HepG2 (cell line): Measurements from ENCODE around the gene FKBP5. TPM values are rescaled to one million over a fixed set of nuclear protein-coding genes. Genes with fewer than 3 reads are reported as not detected.
A peak's percentile ranks its signal among the peaks of the same experiment; 100 is the strongest.

ENCODE experiments used
- ARNTL ChIP-seq: sonication (generic); formaldehyde crosslinking; IDR thresholded peaks from 2 replicates; pipeline ENCODE4 v1.4.0; 2020; ENCODE audit warnings: mild to moderate bottlenecking, missing genetic modification reagents
- ATF3 ChIP-seq: sonication (generic); formaldehyde crosslinking; IDR thresholded peaks from 2 replicates; pipeline ENCODE4 v1.4.0; 2020; ENCODE audit warnings: missing genetic modification reagents
- CEBPB ChIP-seq: IDR thresholded peaks from 2 replicates; pipeline ENCODE4 v1.6.1; 2011; ENCODE audit warnings: low read depth, low read length, improper control_type of control experiment, borderline replicate concordance
- HMGXB3 ChIP-seq: sonication (generic); formaldehyde crosslinking; IDR thresholded peaks from 2 replicates; pipeline ENCODE4 v1.4.0; 2020; ENCODE audit warnings: missing genetic modification reagents, borderline replicate concordance
- KLF15 ChIP-seq: sonication (generic); formaldehyde crosslinking; IDR thresholded peaks from 2 replicates; pipeline ENCODE4 v1.8.1; 2023; ENCODE audit warnings: borderline replicate concordance, mild to moderate bottlenecking, inconsistent platforms, missing genetic modification reagents, mixed read lengths
- REST ChIP-seq, 2 experiments: IDR thresholded peaks; 2 replicates each; pipeline ENCODE4 v1.6.1; 2011 to 2012; ENCODE audit warnings: low read length in 2 of 2, borderline replicate concordance in 1 of 2, low read depth in 1 of 2, mild to moderate bottlenecking in 1 of 2, moderate library complexity in 1 of 2
- SIX4 ChIP-seq: sonication (generic); formaldehyde crosslinking; IDR thresholded peaks from 2 replicates; pipeline ENCODE4 v1.4.0; 2020; ENCODE audit warnings: missing genetic modification reagents
- SMC3 ChIP-seq: IDR thresholded peaks from 2 replicates; pipeline ENCODE4 v1.6.1; 2011; ENCODE audit warnings: low read length, improper control_type of control experiment
- SP140L ChIP-seq: sonication (generic); formaldehyde crosslinking; IDR thresholded peaks from 2 replicates; pipeline ENCODE4 v1.4.0; 2020; ENCODE audit warnings: missing genetic modification reagents, borderline replicate concordance
- THRA ChIP-seq: sonication (generic); formaldehyde crosslinking; IDR thresholded peaks from 2 replicates; pipeline ENCODE4 v1.4.0; 2020; ENCODE audit warnings: missing genetic modification reagents, borderline replicate concordance
- TRIM22 ChIP-seq: fragments of 450-650 bp; IDR thresholded peaks from 2 replicates; pipeline ENCODE4 v1.6.1; 2017
- WIZ ChIP-seq: sonication (generic); formaldehyde crosslinking; IDR thresholded peaks from 2 replicates; pipeline ENCODE4 v1.5.1; 2020; ENCODE audit warnings: mild to moderate bottlenecking, missing genetic modification reagents
- ZNF256 ChIP-seq: sonication (generic); formaldehyde crosslinking; conservative IDR thresholded peaks from 2 replicates; pipeline ENCODE4 v1.4.0; 2020; ENCODE audit warnings: missing genetic modification reagents
- ZNF331 ChIP-seq: sonication (generic); formaldehyde crosslinking; IDR thresholded peaks from 2 replicates; pipeline ENCODE4 v1.4.0; 2020; ENCODE audit warnings: missing genetic modification reagents
- ZNF891 ChIP-seq: sonication (generic); formaldehyde crosslinking; IDR thresholded peaks from 2 replicates; pipeline ENCODE4 v1.5.0; 2020; ENCODE audit warnings: mild to moderate bottlenecking, missing genetic modification reagents
- polyA plus RNA-seq, 8 experiments: library from polyadenylated mRNA; depleted of rRNA in 3 of 8; stranded (reverse) in 7 of 8; unstranded in 1 of 8; fragments of >200 nt; fragmentation: Illumina TruSeq in 4 of 8; extraction: Trizol in 4 of 8; gene quantifications; 2 replicates each; pipeline versions ENCODE4 v1.2.1 to v1.2.3, GENCODE V29; 2011 to 2016; ENCODE audit warnings: low read depth in 4 of 8, missing spikeins in 1 of 8, mixed read lengths in 1 of 8; ENCODE audit not compliant: insufficient read depth in 1 of 8
- total RNA-seq, 5 experiments: library from RNA; depleted of rRNA; stranded (reverse); fragments of >200 nt; fragmentation: Illumina TruSeq; extraction: Trizol; gene quantifications; 2 replicates each; pipeline ENCODE4 v1.2.3, GENCODE V29; 2016; ENCODE audit warnings: low read depth in 1 of 5

The FKBP5 gene
- total and polyA plus RNA-seq, 2 of the 13 experiments (the other 11 are each of a cell fraction or from before 2014, with no cell fraction given), result 8.0 to 17.4 TPM

GRCh38 chr6:35737413-35738211 lies 48.9 kb upstream of the FKBP5 start (continued):
- TF ChIP-seq REST (IDR thresholded peaks at IDR 0.05; ENCODE audit: borderline replicate concordance in 1 of 2, low read depth in 1 of 2, low read length in 2 of 2), result no peak
- TF ChIP-seq SP140L (CRISPR knock-in tag), result 0 out of 2 replicates have a peak, but pooled peaks have one; percentile 46
- peak; percentile 23; the same call in 1 of the 2 replicates for TF ChIP-seq ZNF891 (CRISPR knock-in tag)
- peak; percentile 46; the same call in 1 of the 2 replicates for TF ChIP-seq THRA (CRISPR knock-in tag)
- 0 out of 2 replicates have a peak, but pooled peaks have one; percentile 38 for TF ChIP-seq ARNTL (CRISPR knock-in tag)
- TF ChIP-seq TRIM22, result no peak
- TF ChIP-seq SIX4 (CRISPR knock-in tag), result 0 out of 2 replicates have a peak, but pooled peaks have one; percentile 28
- TF ChIP-seq SMC3, result peak; percentile 97
- no peak for TF ChIP-seq KLF15 (CRISPR knock-in tag)
- peak; percentile 73; the same call in 1 of the 2 replicates for TF ChIP-seq ATF3 (CRISPR knock-in tag)
- TF ChIP-seq HMGXB3 (CRISPR knock-in tag), result 0 out of 2 replicates have a peak, but pooled peaks have one; percentile 31
- 0 out of 2 replicates have a peak, but pooled peaks have one; percentile 23 for TF ChIP-seq WIZ
- peak; percentile 99 for TF ChIP-seq CEBPB
- TF ChIP-seq ZNF256, result no peak
- TF ChIP-seq ZNF331 (CRISPR knock-in tag), result peak; percentile 61; the same call in 1 of the 2 replicates
